ELR (cell line): Measurements from ENCODE around the gene THEM5.
A peak's percentile ranks its signal among the peaks of the same experiment; 100 is the strongest.
"Not testable (repeated sequence)": the region's sequence is repeated elsewhere in the genome, so short reads cannot be mapped to it uniquely, and the experiment has no call there.

Source experiments
- DNase-seq: peaks from one replicate; pipeline ENCODE4 v3.0.0-alpha.2; 2015; ENCODE audit warnings: low read depth

Gene THEM5

GRCh38 chr1:151867765-151868411, 14.4 kb upstream of the THEM5 start:
- peak; percentile 88 for DNase-seq

DNA sequence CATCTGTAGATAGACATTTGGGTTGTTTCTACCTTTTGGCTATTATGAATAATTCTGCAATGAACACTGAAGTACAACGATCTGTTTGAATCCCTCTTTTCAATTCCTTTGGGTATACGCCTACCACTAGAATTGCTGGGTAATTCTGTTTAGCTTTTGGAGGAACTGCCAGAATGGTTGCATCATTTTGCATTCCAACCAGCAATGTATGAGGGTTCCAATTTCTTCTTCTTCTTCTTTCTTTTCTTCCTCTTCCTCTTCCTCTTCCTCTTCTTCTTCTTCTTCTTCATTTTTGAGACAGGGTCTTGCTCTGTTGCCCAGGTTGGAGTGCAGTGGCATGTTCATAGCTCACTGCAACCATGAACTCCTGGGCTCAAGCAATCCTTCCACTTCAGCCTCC, 13.8 kb upstream of the THEM5 start:
- DNase-seq: no peak

- no peak for DNase-seq
Measured at GRCh38 chr1:151864411-151864810, 10.9 kb upstream of the THEM5 start.

GRCh38 chr1:151862604-151863003, 9.1 kb upstream of the THEM5 start:
- DNase-seq: no peak

GRCh38 chr1:151860504-151861187, 7.1 kb upstream of the THEM5 start:
- DNase-seq: no peak

- no peak for DNase-seq
Measured at GRCh38 chr1:151859891-151860293, 6.4 kb upstream of the THEM5 start.

GRCh38 chr1:151858886-151859665, 5.6 kb upstream of the THEM5 start:
- DNase-seq: no peak

- peak; percentile 24 for DNase-seq
Measured at GRCh38 chr1:151858030-151858746, 4.7 kb upstream of the THEM5 start.

DNA sequence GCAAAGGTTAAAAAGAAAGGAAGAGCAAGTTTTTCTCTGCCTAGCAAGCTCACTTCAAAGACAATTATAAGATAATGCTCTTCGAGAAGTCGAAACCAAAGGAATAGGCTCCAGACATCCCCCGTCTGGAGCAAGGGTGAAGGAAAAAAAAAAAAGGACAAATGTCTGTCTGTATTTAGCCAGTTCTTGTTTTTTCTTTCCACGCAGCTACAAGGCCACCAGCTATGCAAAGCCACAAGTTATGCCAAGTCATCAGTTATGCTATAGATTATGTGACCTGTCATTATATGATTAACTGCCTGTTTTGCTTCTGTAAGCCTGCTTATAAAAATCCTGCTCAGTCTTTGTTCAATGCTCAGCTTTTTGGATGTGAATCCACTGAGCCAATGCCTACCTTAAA, 2.4 kb upstream of the THEM5 start:
- DNase-seq: no peak

DNA sequence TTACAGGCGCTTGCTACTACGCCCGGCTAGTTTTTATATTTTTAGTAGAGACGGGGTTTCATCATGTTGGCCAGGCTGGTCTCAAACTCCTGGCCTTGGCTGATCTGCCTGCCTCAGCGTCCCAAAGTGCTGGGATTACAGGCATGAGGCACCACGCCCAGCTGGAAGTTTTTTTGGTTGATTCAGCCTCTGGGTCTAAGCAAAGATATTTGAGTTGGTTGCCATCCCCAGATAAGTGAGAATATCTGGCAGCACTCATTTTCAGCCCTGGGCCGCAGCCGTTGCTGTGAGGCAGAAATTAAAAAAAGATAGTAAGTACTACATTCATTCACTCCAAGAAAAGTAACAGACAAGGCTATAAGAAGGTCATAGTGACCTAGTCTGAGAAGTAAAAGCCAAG, 2.0 kb upstream of the THEM5 start:
- not testable (repeated sequence) for DNase-seq

DNA sequence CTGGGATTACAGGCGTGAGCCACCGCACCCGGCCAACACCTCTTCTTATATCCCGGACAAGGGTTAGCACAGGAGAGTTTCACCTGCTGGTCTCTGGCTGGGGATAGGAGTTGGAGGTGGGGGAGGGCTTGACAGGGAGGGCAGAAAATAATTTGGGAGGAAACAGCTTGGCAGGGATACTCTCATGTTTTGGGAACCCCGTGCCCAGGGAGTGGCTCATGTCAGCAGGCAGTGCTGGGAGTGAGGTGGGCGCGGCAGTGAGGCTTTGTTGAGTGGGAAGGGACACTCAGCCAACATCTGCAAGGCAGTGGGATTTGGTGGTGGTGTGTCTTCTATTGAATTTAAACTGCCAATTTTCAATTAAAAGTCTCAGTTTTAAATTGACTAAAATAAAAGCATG, 1.1 kb upstream of the THEM5 start:
- DNase-seq: no peak

- DNase-seq: no peak
Measured at GRCh38 chr1:151852733-151853132, 779 bp downstream of the THEM5 start.

DNA sequence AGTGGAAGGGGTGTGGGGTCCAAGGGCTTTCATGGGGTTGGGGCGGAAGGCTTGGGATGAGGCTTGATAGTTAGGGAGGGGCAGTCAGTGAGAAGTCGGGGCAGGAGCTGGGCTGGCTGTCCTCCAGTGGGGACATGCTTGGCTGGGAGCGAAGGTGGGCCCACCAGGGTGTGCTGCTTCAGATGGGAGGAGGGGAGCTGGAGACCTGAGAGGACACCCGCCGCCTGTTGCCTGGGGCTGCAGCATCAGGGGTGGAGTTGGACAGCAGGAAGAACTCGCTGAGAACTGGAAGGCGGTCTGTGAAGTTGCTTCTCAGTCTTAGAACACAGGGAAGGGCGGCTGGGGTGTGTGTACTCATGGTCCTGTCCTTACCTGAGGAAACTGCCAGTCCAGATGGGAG, 1.6 kb downstream of the THEM5 start:
- DNase-seq: no peak

DNA sequence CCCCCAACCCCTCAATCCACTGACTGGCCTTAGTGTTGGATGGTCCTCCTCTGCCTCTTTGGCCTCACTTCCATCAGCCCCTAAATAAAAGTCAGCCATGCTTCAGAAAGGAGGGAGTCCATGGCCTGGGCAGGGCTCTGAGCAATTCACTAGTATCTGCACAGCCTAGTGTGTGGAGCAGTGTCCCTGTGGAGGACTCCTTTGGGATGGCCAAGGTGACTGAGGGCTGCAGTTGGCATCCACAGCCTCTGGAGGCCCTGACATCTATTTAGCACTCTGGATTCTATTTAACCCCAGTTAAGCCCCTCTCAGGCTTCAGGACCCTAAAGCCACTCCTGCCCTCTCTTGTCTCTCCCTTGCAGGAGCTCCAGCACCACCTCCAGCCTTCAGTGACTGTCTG, 3.6 kb downstream of the THEM5 start:
- no peak for DNase-seq

DNA sequence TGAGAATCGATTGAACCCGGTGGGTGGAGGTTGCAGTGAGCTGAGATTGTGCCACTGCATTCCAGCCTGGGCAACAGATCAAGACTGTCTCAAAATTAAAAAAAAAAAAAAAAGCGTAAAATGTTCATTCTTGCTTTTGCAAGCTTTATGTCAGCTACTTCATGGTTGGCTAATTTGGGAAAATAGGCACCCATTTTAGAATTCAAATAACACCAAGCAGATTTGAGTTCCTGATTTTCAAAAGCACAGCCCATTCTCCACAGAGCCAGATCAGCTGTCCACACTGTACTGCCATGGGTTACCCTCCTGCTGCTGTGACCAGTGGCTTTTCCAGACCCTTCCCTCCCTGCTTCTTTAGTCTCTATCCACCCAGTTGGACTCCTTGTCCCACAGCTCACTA, 4.4 kb downstream of the THEM5 start:
- no peak for DNase-seq

DNA sequence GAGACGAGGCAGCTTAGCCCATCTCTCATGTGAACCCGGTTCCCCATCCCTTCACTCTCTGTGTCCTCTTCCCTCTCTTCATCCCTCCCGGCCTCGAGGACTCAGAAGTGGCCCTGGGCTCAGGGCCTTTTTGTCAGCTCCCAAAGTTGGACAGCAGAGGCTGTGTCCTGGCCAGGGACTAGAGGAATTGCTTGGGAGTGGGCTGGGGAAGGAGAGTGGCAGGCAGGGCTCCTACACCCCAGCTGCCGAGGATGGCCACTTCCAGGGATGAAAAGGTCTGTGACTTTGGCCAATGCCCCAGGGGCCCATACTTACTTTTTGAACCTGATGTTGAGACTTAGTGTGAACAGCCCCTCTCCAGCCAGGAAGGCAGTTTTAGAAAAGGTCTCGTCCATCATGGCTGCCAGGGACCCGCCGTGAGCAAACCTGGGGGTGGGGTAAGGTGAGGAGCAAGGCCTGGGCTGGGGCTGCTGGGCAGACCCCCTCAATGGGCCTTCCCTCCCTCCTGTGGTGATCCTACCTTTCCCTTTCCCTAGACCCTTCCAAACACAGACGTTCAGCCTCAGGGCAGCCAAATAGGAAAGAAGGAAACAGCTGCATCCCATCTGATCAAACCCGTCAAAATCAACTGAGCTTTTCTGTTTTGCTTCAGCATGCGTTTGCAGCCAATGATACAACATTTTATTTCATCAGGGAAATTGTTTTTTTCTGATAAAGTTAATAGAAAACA, 5.5 kb downstream of the THEM5 start:
- DNase-seq: no peak

GRCh38 chr1:151846686-151847237, 6.8 kb downstream of the THEM5 start:
- DNase-seq: no peak

DNA sequence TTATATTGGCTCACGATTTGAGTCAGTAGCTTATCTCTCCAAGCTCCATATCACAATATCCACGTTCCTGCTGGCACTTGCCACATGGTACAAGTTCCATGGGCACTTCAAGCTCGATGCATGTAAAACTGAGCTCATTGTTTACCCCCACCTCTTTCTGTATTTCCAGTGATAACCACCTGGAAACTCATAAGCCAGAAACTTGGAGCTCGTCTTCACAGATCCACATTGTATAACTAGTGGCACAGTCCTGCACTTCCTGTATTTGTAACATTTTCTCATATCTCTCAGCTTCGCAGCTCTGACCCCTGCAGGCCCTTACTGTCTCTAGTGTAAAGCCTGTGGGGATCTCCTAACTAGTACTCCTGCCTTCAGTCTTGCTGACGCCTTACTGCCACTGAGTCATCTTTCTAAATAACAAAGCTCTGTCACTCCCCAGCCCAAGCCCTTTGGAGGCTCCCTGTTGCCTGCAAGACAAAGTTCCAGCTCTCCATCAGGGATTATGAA, 7.4 kb downstream of the THEM5 start:
- DNase-seq: peak; percentile 91

DNA sequence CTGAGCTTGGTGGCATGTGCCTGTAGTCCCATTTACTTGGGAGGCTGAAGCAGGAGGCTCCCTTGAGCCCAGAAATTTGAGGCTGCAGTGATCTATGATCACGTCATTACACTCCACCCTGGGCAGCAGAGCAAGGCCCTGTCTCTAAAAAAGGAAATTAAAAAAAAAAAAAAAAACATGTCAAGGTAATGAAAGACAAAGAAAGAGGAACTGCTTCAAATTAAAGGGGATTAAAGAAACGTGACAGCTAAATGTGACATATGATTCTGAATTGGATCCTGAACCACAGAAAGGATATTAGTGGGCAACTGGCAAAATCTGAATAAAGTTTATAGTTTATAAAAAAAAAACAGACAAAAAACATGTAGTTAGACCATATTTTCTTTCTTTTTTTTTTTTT, 10.1 kb downstream of the THEM5 start:
- no peak for DNase-seq

- DNase-seq: peak; percentile 57
Measured at GRCh38 chr1:151841141-151841540, 12.4 kb downstream of the THEM5 start.

GRCh38 chr1:151840421-151840820, 13.1 kb downstream of the THEM5 start:
- no peak for DNase-seq
